GM12874 (cell line): ENCODE results near the gene ANKRD44.

Experiments
- TF ChIP-seq, protein P1 (sequence below): IDR thresholded peaks from 2 replicates; pipeline ENCODE4 v1.5.1; 2011; ENCODE audit warnings: low read depth, mild to moderate bottlenecking, control low read depth, low read length, moderate library complexity; ENCODE audit not compliant: insufficient read depth

ANKRD44 gene

GRCh38 chr2:197156771-197157170 lies 153.8 kb downstream of the ANKRD44 start:
- TF ChIP-seq, protein P1, sequence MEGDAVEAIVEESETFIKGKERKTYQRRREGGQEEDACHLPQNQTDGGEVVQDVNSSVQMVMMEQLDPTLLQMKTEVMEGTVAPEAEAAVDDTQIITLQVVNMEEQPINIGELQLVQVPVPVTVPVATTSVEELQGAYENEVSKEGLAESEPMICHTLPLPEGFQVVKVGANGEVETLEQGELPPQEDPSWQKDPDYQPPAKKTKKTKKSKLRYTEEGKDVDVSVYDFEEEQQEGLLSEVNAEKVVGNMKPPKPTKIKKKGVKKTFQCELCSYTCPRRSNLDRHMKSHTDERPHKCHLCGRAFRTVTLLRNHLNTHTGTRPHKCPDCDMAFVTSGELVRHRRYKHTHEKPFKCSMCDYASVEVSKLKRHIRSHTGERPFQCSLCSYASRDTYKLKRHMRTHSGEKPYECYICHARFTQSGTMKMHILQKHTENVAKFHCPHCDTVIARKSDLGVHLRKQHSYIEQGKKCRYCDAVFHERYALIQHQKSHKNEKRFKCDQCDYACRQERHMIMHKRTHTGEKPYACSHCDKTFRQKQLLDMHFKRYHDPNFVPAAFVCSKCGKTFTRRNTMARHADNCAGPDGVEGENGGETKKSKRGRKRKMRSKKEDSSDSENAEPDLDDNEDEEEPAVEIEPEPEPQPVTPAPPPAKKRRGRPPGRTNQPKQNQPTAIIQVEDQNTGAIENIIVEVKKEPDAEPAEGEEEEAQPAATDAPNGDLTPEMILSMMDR: no peak

- TF ChIP-seq, protein P1: peak; percentile 16; the same call in 1 of the 2 replicates
Observed at GRCh38 chr2:197152451-197153228, 157.9 kb downstream of the ANKRD44 start.

GRCh38 chr2:197149546-197149945 lies 161.0 kb downstream of the ANKRD44 start:
- TF ChIP-seq, protein P1: no peak

DNA sequence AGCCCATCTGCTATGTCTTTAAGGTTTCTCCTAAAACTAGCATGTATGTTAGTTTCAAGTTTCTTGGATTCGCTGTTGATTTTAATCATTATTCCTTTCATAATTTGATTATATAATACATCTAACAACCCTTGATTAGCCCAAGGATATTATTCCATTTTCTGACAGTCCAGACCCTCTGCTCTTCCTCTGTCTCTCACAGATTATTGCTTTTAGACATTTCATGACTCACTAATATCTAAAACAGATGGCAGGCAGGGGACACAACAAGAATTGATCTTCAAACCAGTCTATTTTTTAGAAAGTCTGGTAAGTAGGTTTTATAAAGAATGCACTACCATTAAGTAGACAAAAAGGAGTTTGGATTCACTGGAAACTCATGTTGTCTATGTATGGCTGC lies 162.2 kb downstream of the ANKRD44 start:
- TF ChIP-seq, protein P1: no peak

- TF ChIP-seq, protein P1: no peak
Observed at GRCh38 chr2:197147942-197148341, 162.6 kb downstream of the ANKRD44 start.

- TF ChIP-seq, protein P1: no peak
Observed at GRCh38 chr2:197146995-197147394, 163.6 kb downstream of the ANKRD44 start.

DNA sequence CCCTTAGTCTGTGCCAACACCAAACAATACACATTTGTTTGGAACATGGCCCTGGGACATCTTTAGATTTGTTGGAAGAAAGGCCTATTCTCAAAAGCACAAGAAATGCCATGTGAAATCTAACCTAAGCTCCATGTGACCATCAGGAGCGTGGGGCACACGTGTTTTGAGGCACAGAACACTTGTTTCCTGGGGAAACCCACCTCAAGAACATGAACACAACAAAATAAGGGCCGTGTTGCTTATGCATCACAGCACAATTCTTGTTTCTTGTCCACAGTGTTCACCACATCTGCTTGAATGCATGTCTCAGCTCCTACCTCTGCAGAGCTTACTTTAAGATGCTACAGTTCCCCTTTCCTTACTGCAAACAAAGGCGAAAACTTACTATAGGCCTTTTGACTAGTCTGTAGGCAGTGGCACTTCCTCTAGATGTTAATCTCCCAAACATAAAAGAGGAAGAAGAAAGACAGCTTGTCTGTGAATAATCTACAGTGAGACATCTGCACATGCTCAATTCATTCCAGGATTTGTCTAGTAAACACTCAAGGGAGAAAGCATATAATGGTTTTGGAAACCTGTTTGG lies 165.0 kb downstream of the ANKRD44 start:
- TF ChIP-seq, protein P1: no peak
